Stimulated activated CD4-positive, alpha-beta T cell treated with anti-CD3 and anti-CD28 coated beads, Interleukin-2, amount 100 ng/mL, for 48 hours (primary cell): ENCODE results near the gene LMAN1L.
A peak's percentile ranks its signal among the peaks of the same experiment; 100 is the strongest.

Source experiments
- DNase-seq, 2 donors: peaks; one replicate each; pipeline ENCODE4 v3.0.0-alpha.2; 2020

The LMAN1L gene

DNA sequence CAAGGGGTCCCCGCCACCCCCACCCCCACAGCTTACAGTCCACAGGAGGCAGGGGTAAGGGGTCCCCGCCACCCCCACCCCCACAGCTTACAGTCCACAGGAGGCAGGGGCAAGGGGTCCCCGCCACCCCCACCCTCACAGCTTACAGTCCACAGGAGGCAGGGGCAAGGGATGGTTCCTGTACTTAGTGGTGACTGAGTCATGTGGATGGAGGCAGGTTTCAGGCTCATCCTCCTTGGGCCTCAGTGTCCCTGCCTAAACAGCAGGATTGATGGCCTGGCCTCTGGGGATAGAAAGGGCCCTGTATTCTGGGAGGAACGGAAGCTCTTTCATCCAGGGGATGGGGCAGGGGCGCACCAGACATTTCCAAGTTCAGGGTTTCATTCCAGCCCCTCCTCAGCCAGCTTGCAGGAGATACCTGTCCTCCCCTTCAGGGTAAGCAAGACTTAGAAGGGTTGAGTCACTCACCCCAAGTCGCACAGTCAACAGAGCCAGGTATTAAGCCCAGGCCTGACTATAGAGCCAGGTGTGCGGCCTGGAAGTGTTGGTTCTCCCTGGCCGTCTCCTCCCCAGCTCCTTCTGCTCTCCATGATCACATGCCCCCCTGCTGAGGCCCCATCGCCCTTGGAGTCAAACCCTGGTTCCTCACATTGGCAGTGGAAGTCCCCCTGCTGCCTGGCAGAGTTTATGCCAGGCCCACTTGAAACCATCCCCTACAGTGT is 18.2 kb upstream of the LMAN1L start:
- DNase-seq = no peak

DNA sequence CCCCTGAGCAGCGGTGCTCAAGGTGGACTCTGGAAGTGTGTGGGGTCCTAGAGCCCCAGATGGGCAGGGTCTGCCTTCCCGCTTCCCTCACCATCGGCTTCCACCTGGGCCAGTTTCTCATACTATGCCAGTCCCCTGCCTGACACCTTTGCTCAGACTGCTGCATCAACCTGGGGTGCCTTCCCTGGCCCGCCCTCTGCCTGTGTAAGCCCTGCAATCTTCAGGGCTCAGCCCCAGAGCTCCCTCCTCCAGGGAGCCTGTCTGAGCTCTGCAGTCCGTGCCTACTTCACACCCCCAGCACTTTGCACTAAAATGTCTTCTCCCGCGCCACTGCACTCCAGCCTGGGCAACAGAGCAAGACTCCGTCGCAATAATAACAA is 17.7 kb upstream of the LMAN1L start:
- DNase-seq = no peak

DNA sequence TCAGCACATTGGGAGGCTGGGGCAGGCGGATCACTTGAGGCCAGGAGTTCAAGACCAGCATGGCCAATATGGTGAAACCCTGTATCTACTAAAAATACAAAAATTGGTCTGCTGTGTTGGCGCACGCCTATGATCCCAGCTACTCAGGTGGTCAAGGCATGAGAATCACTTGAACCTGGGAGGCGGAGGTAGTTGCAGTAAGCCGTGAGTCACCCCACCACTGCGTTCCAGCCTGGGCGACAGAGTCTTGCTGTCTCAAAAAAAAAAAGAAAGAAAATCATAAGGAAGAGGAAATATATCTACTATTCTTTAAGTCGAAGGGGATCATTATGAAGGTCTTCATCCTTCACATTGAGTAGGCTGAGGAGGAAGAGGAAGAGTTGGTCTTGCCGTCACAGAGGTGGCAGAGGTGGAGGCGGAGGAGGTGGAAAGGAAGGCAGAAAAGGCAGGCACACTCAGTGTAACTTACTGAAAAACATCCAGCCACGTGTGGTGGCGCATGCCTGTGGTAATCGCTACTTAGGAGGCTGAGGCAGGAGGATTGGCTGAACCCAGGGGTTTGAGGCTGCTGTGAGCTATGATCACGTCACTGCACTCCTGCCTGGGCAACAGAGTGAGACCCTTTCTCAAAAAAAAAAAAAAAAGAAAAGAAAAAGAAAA is 16.5 kb upstream of the LMAN1L start:
- no peak for DNase-seq

DNA sequence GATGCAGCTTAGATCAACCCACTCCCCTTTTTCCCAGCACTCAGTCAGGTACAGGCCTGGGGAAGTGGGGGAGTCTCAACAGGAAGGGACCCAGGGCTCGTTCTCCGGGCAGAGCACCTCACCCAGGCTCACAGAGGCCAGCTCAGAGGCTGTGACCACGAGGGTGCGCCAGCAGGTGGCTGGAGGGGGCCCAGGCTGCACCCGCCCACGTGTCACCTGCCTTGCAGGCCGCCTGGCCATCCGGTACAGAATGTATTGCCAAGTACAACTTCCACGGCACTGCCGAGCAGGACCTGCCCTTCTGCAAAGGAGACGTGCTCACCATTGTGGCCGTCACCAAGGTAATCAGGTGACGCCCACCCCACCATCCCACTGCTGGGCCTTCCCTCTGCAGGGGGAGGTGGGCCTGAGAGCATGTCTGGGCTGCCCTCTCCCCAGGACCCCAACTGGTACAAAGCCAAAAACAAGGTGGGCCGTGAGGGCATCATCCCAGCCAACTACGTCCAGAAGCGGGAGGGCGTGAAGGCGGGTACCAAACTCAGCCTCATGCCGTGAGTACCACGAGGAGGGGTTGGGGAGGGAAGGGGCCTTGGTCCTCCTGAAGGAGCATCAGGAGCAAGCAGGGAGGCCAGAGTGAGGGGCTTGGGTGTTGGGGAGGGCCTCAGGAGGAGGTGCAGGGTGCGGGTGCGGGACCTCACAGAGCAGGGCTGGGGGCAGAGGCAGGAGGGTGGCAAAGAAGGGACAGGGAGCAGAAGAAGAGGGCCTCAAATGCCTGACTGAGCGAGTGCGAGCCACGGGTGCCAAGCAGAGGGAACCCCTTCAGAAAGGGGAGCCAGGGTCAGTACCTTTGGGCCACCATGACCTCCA is 14.0 kb upstream of the LMAN1L start:
- no peak for DNase-seq

DNA sequence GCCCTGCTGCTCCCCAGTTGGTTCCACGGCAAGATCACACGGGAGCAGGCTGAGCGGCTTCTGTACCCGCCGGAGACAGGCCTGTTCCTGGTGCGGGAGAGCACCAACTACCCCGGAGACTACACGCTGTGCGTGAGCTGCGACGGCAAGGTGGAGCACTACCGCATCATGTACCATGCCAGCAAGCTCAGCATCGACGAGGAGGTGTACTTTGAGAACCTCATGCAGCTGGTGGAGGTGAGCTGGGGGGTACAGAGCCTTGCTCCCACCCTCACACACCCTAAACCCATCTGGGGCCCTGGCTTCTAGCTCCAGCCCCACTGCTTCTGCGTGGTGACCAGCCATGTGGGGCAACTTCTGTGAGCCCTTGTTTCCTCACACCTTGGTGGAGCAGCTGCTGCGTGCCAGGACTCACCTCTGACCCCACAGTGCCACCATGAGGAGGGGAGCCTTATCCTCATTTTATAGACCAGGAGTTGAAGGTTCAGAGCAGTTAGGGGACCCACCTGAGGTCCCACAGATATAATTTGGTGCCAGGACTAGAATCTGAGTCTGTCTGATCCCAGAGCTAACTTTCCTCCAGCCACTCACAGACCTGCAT is 13.3 kb upstream of the LMAN1L start:
- DNase-seq = no peak

DNA sequence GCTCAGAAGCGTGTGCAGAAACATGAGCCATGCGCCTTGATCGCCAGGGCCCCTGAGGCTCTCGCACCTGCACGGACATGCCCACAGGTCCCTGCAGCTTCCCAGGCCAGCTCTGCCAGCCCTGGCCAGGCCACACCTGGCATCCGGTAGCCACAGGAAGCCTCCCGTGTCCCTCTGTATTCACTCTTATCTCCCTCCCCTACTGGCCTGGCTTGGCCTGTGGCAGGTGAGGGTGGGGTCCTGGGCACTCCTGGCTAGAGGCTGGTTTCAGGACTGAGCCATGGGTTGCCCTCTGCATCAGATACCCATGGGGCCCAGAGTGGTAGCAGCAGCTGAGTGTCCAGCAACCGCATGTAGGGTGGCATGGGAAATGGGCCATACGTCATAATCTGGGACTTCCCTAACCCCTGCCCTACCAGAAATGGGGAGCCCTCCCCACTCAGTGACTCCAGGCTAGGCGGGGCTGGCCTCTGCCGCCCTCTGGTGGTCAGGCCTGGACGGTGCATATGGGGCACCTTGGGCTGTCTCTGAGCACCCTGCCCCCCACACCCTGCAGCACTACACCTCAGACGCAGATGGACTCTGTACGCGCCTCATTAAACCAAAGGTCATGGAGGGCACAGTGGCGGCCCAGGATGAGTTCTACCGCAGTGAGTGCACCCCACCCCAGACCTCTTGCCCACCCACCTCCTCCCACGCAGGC is 12.6 kb upstream of the LMAN1L start:
- peak; percentile 84 to 85 for DNase-seq

DNA sequence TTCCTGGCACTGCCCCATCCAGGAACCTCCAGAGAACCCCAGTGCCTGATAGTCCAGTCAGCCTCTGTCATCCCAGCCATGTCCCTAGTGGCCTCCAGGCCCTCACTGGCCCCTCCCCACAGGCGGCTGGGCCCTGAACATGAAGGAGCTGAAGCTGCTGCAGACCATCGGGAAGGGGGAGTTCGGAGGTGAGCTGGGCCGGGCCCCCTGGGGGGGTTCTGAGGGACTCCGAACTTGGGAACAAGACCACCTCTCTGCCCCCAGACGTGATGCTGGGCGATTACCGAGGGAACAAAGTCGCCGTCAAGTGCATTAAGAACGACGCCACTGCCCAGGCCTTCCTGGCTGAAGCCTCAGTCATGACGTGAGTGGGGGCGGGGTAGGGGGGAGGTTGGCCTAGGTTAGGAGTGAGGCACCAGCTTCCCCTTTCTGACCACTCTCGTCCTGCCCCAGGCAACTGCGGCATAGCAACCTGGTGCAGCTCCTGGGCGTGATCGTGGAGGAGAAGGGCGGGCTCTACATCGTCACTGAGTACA is 12.0 kb upstream of the LMAN1L start:
- no peak for DNase-seq

DNA sequence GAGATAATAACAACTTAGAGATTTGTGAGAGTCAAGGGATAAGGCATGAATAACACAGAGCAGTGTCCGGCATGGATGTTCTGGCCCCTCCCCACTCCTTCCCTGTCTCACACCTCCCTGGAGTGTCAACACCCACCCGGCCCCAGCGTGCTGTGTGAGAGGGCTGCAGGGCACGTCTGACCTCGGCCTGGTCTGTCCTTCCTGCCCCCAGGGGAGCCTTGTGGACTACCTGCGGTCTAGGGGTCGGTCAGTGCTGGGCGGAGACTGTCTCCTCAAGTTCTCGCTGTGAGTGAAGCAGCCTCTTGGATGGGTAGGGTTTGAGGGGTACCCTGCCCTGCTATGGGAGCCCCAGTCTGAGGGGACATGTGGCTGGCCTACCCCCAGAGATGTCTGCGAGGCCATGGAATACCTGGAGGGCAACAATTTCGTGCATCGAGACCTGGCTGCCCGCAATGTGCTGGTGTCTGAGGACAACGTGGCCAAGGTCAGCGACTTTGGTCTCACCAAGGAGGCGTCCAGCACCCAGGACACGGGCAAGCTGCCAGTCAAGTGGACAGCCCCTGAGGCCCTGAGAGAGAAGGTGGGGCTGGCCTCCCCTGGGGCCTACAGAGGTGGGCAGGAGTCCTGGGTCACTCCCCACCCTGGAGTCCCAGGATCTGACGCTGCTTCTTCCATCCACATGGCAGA is 11.2 kb upstream of the LMAN1L start:
- DNase-seq = no peak

DNA sequence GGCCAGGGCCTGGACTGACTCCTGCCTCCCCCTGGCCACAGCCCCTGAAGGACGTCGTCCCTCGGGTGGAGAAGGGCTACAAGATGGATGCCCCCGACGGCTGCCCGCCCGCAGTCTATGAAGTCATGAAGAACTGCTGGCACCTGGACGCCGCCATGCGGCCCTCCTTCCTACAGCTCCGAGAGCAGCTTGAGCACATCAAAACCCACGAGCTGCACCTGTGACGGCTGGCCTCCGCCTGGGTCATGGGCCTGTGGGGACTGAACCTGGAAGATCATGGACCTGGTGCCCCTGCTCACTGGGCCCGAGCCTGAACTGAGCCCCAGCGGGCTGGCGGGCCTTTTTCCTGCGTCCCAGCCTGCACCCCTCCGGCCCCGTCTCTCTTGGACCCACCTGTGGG is 10.3 kb upstream of the LMAN1L start:
- DNase-seq = no peak

DNA sequence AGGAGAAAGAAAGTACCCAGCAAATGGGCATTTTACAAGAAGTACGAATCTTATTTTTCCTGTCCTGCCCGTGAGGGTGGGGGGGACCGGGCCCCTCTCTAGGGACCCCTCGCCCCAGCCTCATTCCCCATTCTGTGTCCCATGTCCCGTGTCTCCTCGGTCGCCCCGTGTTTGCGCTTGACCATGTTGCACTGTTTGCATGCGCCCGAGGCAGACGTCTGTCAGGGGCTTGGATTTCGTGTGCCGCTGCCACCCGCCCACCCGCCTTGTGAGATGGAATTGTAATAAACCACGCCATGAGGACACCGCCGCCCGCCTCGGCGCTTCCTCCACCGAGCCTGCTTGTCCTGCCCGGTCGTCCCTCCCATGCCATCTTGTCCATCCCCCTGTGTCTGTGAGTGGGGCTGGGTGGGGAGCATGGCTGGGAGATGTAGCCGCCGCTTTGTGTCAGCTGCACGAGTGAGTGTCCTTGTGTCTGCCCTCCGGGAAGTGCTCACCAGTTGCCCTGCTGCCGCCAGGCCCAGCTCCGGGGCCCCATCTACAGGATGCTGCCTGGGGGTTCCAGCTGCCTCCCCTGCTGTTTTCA is 9.7 kb upstream of the LMAN1L start:
- DNase-seq = no peak

DNA sequence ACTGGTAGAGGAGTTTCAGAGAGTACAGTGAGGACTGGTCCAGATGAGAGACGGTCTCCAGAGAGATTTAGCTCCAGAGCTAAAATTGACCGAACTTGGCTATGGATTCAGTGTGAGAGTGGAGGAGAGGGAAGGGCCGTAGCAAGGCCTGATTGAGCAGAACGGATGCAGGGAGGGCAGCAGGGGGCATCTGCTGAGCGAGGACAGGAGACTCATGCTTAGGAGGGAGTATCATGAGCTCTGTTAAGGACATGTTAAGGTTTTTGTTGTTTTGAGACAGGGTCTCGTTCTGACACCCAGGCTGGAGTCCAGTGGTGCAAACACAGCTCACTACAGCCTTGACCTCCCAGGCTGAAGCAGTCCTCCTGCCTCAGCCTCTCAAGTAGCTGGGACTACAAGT is 7.7 kb upstream of the LMAN1L start:
- no peak for DNase-seq

DNA sequence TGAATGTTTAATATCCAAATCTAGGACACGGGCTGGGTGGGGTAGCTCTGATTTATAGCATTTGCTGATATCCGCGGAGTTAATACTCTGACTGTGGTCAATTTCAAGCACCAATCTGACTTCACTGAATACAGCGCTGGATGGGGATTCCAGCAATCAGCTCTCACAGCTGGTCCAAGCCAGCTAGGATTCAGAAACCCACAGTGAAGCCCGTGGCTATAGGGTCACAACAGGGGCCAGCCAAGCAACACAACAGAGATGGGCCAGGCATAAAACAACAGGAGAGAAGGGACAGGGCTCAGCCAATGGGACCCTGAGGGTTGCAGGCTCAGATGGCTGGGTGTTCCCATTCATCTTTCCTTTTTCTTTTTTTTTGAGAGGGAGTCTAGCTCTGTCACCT is 5.4 kb upstream of the LMAN1L start:
- no peak for DNase-seq

DNA sequence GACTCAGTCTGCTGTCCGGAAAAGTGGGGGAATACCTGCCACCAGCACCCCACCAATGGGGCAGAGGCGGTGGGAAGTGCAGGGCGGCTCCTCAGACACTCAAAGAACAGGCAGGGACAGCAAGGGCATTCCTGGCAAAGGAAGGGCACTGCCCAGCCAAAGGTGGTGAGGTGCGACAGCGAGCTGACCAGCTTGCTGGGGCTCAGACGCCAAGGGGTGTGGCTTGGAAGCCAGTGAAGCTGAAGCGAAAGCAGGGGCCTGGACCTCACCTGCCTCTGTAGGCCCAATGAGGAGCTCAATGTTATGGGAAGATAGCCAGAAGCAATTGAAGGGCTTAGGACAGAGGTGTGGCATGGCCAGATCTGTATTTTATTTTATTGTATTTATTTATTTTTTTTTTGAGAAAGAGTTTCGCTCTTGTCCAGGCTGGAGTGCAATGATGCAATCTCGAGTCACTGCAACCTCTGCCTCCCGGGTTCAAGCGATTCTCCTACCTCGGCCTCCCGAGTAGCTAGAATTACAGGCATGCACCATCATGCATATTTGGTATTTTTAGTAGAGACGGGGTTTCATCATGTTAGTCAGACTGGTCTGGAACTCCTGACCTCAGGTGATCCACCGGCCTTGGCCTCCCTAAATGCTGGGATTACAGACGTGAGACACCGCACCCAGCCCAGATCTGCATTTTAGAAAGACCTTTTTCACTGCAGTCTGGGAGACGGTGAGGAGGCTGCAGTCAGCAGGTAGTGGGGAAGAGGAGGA is 4.4 kb upstream of the LMAN1L start:
- no peak for DNase-seq

DNA sequence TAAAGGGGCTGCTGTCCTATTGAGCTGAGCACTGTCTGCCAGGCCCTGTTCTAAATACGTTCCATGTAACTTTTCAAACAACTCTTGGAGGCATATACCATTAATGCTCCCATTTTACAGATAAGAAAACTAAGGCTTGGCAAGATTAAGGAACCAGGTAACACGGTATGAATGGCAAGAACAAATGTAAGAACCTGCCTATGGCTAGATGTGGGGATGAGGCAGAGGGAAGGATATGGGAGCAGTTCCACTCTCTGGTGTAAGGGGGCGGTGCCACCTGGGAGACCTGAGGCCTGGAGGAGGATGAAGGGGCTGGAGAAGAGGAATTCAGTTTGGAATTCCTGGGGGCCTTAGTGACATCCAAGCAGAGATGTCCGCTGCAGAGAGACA is 3.8 kb upstream of the LMAN1L start:
- no peak for DNase-seq

DNA sequence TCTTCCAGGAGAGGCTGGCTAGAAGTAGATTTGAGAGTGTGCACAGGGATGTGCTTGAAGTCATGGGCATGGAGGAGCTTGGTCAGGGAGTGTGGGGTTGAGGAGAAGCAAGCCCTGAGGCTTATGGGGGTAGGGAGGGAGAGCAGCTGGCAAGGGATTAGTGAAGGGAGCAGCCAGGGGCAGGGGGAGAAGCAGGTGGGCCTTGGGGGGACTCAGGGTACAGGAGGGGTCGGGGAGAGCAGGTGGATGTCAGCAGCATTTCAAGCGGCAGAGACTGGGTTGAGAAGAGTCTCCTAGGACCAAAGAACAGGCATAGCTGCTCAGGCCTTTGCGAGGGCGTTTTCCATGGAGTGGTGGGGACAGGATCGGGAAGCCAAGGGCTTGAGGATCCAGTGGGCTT is 3.4 kb upstream of the LMAN1L start:
- DNase-seq = no peak

DNA sequence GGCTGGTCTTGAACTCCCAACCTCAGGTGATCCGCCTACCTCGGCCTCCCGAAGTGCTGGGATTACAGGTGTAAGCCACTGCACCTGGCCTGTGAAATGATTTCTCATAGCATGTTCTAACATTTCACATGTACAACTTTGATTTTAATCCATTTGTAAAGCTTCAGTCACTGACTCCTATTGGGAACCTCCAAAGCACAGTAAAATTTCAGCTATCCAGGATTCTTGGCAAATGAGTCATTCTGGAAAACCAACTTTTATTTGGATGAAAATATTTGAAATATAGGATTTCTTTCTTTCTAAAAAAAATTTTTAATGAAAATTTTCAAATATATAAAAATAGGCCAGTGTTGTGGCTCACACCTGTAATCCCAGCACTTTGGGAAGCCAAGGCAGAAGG is 2.7 kb upstream of the LMAN1L start:
- DNase-seq = no peak

DNA sequence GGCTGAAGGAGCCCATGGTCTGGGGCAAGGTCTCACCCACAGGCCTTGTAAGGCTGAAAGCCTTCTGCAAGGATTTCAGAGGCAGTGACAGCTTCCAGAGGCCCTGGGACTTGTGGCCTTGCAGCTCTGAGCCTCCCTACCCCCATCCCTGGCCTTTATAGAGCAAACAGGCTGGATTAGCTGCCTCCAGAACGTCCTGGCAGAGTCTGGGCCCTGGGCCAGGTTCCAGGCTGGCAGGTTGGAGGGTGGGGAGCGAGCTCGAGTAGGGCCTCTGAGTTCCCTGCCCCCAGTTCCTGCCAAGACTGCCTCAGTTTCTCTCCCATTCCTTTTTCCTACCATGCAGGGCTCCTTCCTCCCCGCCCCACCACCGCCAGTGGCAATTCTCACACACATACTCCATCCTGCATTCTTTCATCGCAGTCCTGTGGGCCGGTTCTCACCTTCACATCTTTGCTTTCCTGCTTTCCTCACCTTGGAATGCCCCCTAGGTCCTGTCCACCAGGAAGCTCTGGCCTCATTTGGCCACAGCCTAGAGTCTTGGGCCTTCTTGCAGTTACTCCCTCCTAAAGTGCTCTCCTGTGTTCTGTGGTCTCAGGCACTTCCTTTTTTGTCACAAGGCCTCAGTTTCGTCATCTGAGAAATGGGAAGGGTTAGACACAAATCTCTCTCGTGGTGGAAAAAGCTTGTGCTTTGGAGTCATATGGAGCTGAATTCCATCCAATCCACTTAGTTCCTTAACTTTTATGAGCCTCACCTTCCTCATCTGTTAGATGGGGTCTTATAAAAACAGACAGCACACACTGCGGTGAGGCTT is 2.7 kb downstream of the LMAN1L start:
- DNase-seq = no peak

DNA sequence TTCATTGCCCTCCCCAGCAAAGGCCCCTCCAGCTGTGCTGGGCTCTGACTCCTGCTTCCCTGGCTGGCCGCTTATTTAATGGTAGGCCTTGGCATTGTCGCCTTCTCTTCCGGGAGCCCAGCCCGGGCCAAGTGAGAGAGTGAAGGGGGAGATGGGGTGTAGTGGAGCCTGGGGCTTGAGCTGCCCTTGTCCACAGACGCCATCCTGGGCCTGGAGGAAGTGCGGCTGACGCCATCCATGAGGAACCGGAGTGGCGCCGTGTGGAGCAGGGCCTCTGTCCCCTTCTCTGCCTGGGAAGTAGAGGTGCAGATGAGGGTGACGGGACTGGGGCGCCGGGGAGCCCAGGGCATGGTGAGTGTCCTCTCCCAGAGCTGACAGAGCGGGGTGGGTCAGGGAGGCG is 3.3 kb downstream of the LMAN1L start:
- DNase-seq = no peak

DNA sequence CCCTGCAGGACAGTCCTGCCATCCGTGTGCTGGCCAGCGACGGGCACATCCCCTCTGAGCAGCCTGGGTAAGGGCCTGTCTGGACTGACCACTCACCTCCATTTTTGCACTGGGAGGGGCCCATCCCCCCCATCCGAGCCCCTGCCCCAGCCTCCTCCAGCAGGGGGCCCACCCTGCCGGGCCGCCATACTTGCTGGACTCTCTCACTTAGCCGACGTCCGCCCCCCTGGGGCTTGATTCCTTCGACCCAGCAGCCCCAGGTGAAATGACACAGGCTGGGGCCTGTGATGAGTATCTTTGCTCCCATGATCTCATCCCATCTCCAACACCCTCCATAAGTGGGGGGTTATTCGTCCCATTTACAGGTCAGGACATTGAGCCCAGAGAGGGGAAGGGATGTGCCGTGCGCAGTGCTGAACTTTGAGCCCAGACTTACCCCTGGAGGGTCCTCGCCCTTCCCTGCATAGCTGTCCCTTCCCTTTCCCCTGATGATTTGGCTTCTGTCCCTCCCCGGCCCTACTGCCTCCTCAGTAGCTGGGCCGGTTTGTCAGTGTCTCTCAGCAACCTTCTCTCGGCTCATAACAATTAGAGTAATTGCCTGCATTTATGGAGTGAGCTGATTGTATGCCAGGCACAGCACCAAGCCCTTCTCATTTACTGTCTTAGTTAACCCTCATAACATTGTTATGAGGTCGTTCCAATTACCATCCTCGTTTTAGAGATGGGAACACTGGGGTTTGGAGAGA is 4.2 kb downstream of the LMAN1L start:
- DNase-seq = no peak
